Sciatic nerve (tissue), 2 donors: ENCODE data around the gene DNAH11. TPM values are rescaled to one million over a fixed set of nuclear protein-coding genes. Genes with fewer than 3 reads are reported as not detected.
"Not testable (repeated sequence)": the region's sequence is repeated elsewhere in the genome, so short reads cannot be mapped to it uniquely, and the experiment has no call there.

Source experiments
- ATAC-seq: fragments of 200-7000 bp; cut with Tn5 transposase; one replicate; pipeline ENCODE4 v1.9.1; 2020; ENCODE audit warnings: mild to moderate bottlenecking, moderate library complexity
- DNase-seq: peaks from one replicate; pipeline ENCODE4 v3.0.0-alpha.2; 2020; ENCODE audit warnings: low spot score
- intact Hi-C: fragments of 100-400 bp; cut with DNase I; formaldehyde crosslinking; loops from one replicate; pipeline ENCODE4 v1.14.2; 2022
- total RNA-seq: library from RNA; stranded (reverse); fragmentation: NEBNext Ultra II Directional; extraction: Animal tissue kit (Norgen Biotek cat#: 25700); gene quantifications from one replicate; pipeline ENCODE4 v1.2.1, GENCODE V29; 2021
- donor health status: DM: no; HTN: no; CAD: no.
- donor health status: DM: no; HTN: no; CAD: no.

DNAH11 gene
- total RNA-seq, 1 donor from 2014 or later = 0.49 TPM

DNA sequence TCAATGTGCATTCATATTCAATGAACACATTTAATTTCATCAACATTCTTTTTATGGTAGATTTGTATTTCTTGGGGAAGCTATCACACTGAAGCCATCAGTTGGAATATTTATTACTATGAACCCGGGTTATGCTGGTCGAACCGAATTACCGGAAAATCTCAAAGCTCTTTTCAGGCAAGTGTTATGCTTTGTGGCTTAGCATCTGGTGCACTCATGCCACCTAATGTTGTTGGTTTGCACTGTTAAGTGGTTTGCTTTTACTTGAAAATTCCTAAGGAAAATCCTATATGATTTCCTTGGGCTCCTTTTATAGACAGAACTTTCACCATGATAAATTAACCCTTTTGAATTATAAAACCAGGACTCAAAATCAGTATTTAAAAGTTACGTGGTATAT lies 147.9 kb downstream of the DNAH11 start:
- ATAC-seq = no peak
- no peak for DNase-seq
- intact Hi-C loops = no loop called here

GRCh38 chr7:21691146-21691545 lies 148.3 kb downstream of the DNAH11 start:
- ATAC-seq, DNase-seq, intact Hi-C loops: not testable (repeated sequence)

- ATAC-seq, intact Hi-C loops, DNase-seq: not testable (repeated sequence)
Measured at GRCh38 chr7:21700587-21700986, 157.7 kb downstream of the DNAH11 start.

GRCh38 chr7:21702303-21702702 lies 159.5 kb downstream of the DNAH11 start:
- no peak for DNase-seq
- intact Hi-C loops = no loop called here
- ATAC-seq = no peak

DNA sequence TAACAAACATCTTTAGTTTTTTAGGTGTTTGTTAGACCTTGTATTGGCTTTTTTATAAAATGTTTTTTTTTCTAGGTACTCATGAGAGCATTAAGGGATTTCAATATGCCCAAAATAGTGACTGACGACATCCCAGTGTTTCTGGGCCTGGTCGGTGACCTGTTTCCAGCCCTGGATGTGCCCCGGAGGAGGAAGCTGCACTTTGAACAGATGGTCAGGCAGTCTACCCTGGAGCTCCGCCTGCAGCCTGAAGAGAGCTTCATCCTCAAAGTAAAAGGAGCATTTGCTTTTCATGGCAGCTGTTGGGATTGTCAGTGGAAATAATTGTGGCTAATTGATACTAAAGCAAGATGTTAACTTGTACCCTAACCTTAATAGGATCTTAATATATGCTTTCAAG lies 161.5 kb downstream of the DNAH11 start:
- intact Hi-C loops = no loop called here
- ATAC-seq (no peak), DNase-seq (no peak)

- intact Hi-C loops = no loop called here
- DNase-seq = no peak
- no peak for ATAC-seq
Measured at GRCh38 chr7:21706131-21706530, 163.3 kb downstream of the DNAH11 start.

DNA sequence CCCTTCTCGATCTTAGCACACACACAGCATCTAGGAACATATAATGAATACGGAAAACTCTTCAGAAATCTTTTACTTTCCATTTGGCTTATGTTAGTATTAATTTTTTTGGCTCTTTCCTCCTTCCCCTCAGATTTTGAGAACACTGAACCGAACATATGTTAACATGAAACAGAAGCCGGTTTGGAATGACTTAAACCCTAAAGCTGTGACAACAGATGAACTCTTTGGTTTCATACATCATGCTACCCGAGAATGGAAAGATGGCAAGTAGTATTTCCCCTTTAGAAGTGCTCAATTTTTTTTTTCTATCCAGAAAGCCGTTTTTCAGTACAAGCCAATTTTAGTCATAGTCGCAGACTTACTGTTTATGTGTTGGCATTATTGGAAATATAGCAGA lies 164.7 kb downstream of the DNAH11 start:
- intact Hi-C loops = no loop called here
- DNase-seq (no peak), ATAC-seq (no peak)

DNA sequence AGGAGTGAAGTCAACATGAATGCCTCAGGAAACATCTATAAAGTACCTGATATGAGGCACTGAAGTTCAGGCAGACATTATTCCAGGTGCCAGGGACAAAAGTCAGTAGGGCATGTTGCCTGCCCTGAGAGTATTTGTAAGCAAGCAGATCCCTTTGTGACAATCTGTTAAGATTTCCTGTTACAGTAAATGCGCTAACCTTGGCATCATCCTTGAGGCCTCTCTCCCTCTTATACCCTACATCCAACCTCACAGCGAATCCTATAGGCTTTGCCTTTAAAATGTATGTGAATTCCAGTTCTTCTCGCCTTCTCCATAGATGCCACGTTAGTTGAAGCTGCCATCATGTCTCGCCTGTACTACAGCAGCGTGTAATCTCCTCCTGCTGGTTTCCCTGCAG lies 165.3 kb downstream of the DNAH11 start:
- ATAC-seq (no peak), DNase-seq (no peak)
- intact Hi-C loops = no loop called here

DNA sequence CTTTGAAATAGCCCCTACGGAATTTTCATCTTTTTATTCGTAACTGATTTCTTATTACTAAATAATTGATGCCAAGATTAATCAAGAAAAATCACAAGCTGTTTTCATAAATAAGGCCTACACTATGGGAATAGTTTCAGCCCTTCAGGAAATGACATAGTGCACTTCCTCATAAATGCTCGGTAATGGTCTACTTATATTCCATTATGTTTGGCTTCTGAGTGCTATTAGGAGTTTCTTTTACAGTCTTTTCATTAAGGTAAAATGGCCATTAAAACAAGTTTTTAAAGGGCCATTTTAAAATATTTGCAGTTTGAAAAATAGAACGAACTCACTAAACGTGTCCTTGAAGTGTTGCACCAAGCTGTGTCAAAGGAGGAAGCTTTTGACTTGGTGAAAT lies 174.5 kb downstream of the DNAH11 start:
- no peak for ATAC-seq

DNA sequence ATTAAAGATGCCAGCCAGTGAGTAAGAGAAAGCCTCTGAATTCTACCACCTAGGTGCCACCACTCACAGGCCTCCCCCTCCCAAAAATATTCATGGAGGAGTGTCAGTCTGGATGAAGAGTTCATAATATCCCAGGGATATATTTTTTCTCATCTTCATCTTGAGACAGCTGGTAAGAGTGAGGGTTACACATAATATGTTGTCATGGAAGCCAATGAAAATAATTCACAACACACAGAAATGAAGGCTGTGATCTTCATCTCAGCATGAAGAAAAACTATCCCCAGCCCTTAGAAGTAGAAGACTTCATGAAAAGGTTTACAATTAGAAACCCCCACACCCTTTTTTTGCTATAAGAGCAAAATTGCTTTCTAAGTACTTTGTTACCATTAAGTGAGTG lies 175.6 kb downstream of the DNAH11 start:
- intact Hi-C loops = no loop called here
- ATAC-seq = no peak

More for the DNA sequence above, 174.5 kb downstream of the DNAH11 start:
- intact Hi-C loops = no loop called here
- no peak for DNase-seq

DNA sequence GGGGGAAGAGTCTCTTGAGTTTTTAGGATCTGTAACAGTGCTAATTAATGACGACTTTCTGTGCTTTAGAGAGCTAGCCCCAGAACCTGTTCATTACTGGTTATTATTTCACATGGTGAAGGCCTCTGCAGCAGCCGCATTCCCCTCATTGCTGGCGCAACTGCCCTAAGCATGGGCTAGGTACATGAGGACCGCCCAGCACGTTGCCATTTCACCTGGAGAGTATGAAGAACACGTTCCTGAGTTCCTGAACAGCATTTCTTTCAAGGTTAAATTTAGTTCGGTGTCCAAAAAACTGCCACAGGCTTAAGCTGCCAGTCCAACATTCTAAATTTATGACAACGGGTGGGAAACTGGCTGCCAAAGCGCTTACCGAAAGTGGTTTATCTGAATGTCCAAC lies 177.0 kb downstream of the DNAH11 start:
- intact Hi-C loops = no loop called here
- ATAC-seq = no peak
- DNase-seq = no peak

More for the DNA sequence above, 175.6 kb downstream of the DNAH11 start:
- no peak for DNase-seq

DNA sequence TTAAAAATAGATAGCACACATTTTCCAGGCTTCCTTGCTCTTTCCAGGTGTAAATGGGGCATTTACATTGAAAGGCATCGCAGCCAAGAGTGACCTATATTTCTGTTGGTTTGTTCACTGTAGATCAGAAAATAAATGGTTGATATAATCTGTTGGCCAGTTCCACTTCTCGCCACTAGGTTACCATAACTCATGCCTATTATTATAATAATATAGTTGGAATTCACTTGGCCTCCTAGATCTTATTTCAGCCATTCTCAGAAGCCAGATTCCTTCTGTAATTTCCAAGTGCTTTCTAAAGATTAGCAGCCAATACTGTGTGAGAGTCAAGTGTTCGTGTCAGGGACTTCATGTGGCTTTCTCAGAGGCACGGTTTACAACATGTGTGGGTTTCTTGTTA lies 179.5 kb downstream of the DNAH11 start:
- DNase-seq = no peak

DNA sequence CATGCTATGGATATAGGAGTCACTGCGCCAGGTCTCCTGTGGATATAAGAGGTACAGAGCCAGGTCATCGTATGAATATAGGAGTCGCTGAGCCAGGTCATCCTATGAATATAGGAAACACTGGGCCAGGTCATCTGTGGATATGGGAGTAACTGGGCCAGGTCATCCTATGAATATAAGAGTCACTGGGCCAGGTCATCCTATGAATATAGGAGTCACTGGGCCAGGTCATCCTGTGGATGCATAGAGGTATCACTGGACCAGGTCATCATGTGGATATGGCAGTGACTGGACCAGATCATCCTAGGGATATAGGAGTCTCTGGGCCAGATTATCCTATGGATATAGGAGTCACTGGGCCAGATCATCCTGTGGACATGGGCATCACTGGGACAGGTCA lies 181.7 kb downstream of the DNAH11 start:
- no peak for ATAC-seq
- intact Hi-C loops = no loop called here
- no peak for DNase-seq

More for the DNA sequence above, 179.5 kb downstream of the DNAH11 start:
- ATAC-seq = no peak
- intact Hi-C loops = no loop called here

GRCh38 chr7:21730399-21730798 lies 187.6 kb downstream of the DNAH11 start:
- intact Hi-C loops = no loop called here
- no peak for DNase-seq
- no peak for ATAC-seq

GRCh38 chr7:21731977-21732376 lies 189.1 kb downstream of the DNAH11 start:
- ATAC-seq (no peak), DNase-seq (no peak)
- intact Hi-C loops = no loop called here

DNA sequence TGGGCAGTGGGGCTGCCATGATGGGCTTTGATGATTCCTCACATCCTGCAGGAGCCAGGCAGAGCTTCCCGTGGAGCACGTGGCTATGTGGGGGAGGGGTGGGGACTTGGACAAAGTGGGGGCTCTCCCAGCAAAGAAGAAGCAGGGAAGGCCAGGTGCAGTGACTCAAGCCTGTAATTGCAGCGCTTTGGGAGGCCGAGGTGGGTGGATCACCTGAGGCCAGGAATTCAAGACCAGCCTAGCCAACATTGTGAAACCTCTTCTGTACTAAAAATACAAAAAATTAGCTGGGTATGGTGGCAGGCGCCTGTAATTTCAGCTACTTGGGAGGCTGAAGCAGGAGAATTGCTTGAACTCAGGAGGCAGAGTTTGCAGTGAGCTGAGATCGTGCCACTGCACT lies 190.1 kb downstream of the DNAH11 start:
- DNase-seq, intact Hi-C loops, ATAC-seq: not testable (repeated sequence)

DNA sequence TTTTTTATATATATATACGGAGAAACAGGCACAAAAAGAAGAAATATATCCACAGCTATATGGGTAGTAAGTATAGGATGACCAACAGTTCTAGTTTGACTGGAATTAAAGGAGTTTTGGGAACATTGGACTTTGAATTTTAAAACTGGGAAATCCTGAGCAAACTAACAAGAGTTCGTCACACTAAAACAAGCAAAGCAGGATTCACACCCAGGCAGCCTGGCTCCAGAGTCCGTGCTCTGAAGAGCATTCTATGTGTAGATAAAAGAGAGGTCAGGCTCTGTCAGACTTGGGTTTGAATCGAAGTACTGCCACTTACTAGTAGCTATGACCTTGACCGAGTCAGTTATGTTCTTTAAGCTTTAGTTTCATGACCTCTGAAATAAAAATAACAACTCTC lies 191.0 kb downstream of the DNAH11 start:
- ATAC-seq = no peak
- intact Hi-C loops = no loop called here
- no peak for DNase-seq

DNA sequence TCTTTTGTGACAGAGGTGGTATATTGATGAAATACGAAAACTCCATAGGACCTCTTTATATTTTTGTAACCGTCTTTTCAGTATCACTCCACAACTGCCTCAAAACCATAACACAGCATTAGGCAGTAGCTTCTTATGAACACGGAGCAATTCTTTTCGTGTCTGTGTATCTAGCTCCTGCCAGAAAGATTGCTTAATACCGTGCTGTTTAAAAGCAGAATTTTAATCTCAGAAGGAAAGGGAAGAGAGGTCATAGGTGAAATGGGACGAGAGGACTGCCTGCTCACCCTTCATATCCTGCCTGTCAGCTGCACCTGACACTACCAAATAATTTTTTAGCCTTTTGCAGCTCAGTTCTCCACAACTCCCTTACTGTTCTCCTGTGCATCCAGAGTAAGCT lies 200.7 kb downstream of the DNAH11 start:
- no peak for DNase-seq
- intact Hi-C loops = no loop called here
- no peak for ATAC-seq

DNA sequence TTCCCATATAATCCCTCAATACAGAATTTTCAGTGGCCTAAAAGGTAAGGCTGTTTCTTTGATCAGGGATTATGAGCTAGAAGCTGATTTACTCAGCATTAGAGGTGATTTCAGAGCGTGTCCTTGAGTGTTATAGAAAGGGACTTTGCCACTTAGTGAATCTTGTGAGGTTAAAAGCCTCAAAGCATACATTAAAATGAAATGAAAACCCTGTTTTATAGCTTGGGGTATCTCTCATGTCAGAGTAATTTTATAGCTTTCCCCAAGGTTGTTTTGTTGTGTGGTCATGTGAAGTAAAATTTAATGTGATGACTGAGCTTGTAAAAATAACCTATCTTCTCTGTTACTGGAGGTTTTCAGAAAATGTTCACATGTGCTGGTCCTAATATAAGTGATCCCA lies 204.1 kb downstream of the DNAH11 start:
- intact Hi-C loops = no loop called here
- ATAC-seq = no peak
- DNase-seq = no peak

- intact Hi-C loops = no loop called here
- DNase-seq = no peak
Measured at GRCh38 chr7:21747806-21748205, 205.0 kb downstream of the DNAH11 start.

GRCh38 chr7:21749378-21749777 lies 206.5 kb downstream of the DNAH11 start:
- DNase-seq (no peak), ATAC-seq (no peak)
- intact Hi-C loops = no loop called here

More at GRCh38 chr7:21747806-21748205, 205.0 kb downstream of the DNAH11 start:
- ATAC-seq = no peak

- intact Hi-C loops = no loop called here
- no peak for DNase-seq
- no peak for ATAC-seq
Measured at GRCh38 chr7:21753071-21753470, 210.2 kb downstream of the DNAH11 start.
